HepG2 (cell line): Measurements from ENCODE around the gene NGEF. TPM values are rescaled to one million over a fixed set of nuclear protein-coding genes. Genes with fewer than 3 reads are reported as not detected.

Experiments used
- ATAC-seq: fragments of 200-7000 bp; cut with Tn5 transposase; 3 replicates; pipeline ENCODE4 v1.9.1; 2020; ENCODE audit warnings: mild to moderate bottlenecking, moderate library complexity
- BruUV-seq: library from RNA; stranded (reverse); fragments of 400-500 nt; replicated peaks from 2 replicates; lab custom pipeline; 2021; lab: Mats Ljungman, UMichigan
- CTCF ChIA-PET: fragments of 300-600 bp; formaldehyde crosslinking; extraction: SDS; loops from one replicate; lab custom pipeline; 2021; ENCODE audit warnings: low total read pairs, inconsistent platforms, low intra/inter-chr PET ratio; lab: Yijun Ruan, JAX
- POLR2A ChIA-PET: fragments of 350-600 bp; sonication (Branson Sonifier 250); formaldehyde crosslinking; loops from one replicate; lab custom pipeline; 2020; ENCODE audit warnings: antibody characterized with exemption, inconsistent platforms; lab: Yijun Ruan, JAX
- DNase-seq: peaks from one replicate; pipeline ENCODE4 v3.0.0-alpha.2; 2015; ENCODE audit warnings: low spot score
- FAIRE-seq: peaks from 3 replicates; lab custom pipeline; 2011; peaks lifted over from hg19 to GRCh38; lab: Jason Lieb, UNC
- H2AFZ ChIP-seq: one replicate; pipeline ENCODE4 v1.6.1; 2011; ENCODE audit warnings: low read length, inconsistent platforms
- H3K27ac ChIP-seq: fragments of 300-600 bp; 3 replicates; pipeline ENCODE4 v1.8.0; 2011; ENCODE audit warnings: mixed run types, mild to moderate bottlenecking, mixed read lengths, low read length, inconsistent platforms; ENCODE audit not compliant: insufficient read depth; ENCODE audit errors: extremely low read length
- H3K27me3 ChIP-seq, 2 experiments: fragments of 200-600 bp in 1 of 2; 2 replicates in 1 of 2; 3 replicates in 1 of 2; pipeline versions ENCODE4 v1.6.0 to v1.8.0; 2011; ENCODE audit warnings: low read length in 2 of 2, mild to moderate bottlenecking in 2 of 2, moderate library complexity in 2 of 2, inconsistent platforms in 1 of 2; ENCODE audit not compliant: insufficient read depth in 2 of 2, control insufficient read depth in 1 of 2
- H3K36me3 ChIP-seq, 2 experiments: fragments of 200-600 bp in 1 of 2; replicated peaks in 1 of 2; 2 replicates in 1 of 2; 3 replicates in 1 of 2; pipeline versions ENCODE4 v1.5.1 to v1.8.0; 2011; ENCODE audit warnings: low read length in 2 of 2, inconsistent platforms in 1 of 2; ENCODE audit not compliant: insufficient read depth in 2 of 2, control insufficient read depth in 1 of 2
- H3K4me1 ChIP-seq: 2 replicates; pipeline ENCODE4 v1.5.1; 2012; ENCODE audit warnings: low read length, inconsistent platforms; ENCODE audit not compliant: insufficient read depth
- H3K4me2 ChIP-seq: 2 replicates; pipeline ENCODE4 v1.6.0; 2011; ENCODE audit warnings: low read depth, low read length, inconsistent platforms
- H3K4me3 ChIP-seq, 3 experiments: fragments of 200-600 bp in 1 of 3; sonication (generic), shearing (Covaris generic) in 1 of 3; replicated peaks in 1 of 3; 2 replicates each; pipeline ENCODE4 v1.5.1; 2011 to 2016; ENCODE audit warnings: low read length in 3 of 3, inconsistent platforms in 2 of 3, low read depth in 2 of 3, mild to moderate bottlenecking in 2 of 3, control low read depth in 1 of 3, mixed read lengths in 1 of 3; ENCODE audit not compliant: insufficient read depth in 1 of 3
- H3K79me2 ChIP-seq: one replicate; pipeline ENCODE4 v1.6.1; 2011; ENCODE audit warnings: low read length, inconsistent platforms; ENCODE audit not compliant: insufficient read depth
- H3K9ac ChIP-seq: 2 replicates; pipeline ENCODE4 v1.6.0; 2011; ENCODE audit warnings: mild to moderate bottlenecking, low read depth, low read length, inconsistent platforms; ENCODE audit not compliant: insufficient read depth
- H3K9me3 ChIP-seq: 2 replicates; pipeline ENCODE4 v1.5.1; 2012; ENCODE audit warnings: mild to moderate bottlenecking, low read length
- H4K20me1 ChIP-seq: 2 replicates; pipeline ENCODE4 v1.6.0; 2011; ENCODE audit warnings: inconsistent platforms, mild to moderate bottlenecking, low read length, moderate library complexity; ENCODE audit not compliant: insufficient read depth
- DNMT1 ChIP-seq: sonication (generic); formaldehyde crosslinking; IDR thresholded peaks from 2 replicates; pipeline ENCODE4 v1.5.1; 2020; ENCODE audit warnings: mild to moderate bottlenecking, missing genetic modification reagents
- ELF1 ChIP-seq: sonication (generic); formaldehyde crosslinking; IDR thresholded peaks from 2 replicates; pipeline ENCODE4 v1.4.0; 2020; ENCODE audit warnings: missing genetic modification reagents
- NFYC ChIP-seq: IDR thresholded peaks from 2 replicates; pipeline ENCODE4 v1.6.1; 2016; ENCODE audit warnings: missing genetic modification reagents, missing compliant biosample characterization
- PAXIP1 ChIP-seq: sonication (generic); formaldehyde crosslinking; conservative IDR thresholded peaks from 2 replicates; pipeline ENCODE4 v1.4.0; 2020; ENCODE audit warnings: mild to moderate bottlenecking, missing genetic modification reagents, moderate library complexity
- ZBTB4 ChIP-seq: sonication (generic); formaldehyde crosslinking; IDR thresholded peaks from 2 replicates; pipeline ENCODE4 v1.4.0; 2020; ENCODE audit warnings: missing genetic modification reagents, mild to moderate bottlenecking, borderline replicate concordance
- ZBTB43 ChIP-seq: sonication (generic); formaldehyde crosslinking; conservative IDR thresholded peaks from 2 replicates; pipeline ENCODE4 v1.4.0; 2020; ENCODE audit warnings: missing genetic modification reagents
- ZNF12 ChIP-seq: sonication (generic); formaldehyde crosslinking; IDR thresholded peaks from 2 replicates; pipeline ENCODE4 v1.5.0; 2020; ENCODE audit warnings: missing genetic modification reagents
- ZNF709 ChIP-seq: sonication (generic); formaldehyde crosslinking; IDR thresholded peaks from 2 replicates; pipeline ENCODE4 v1.5.0; 2020; ENCODE audit warnings: mild to moderate bottlenecking, missing genetic modification reagents
- WGBS: methylation state at CpG from one replicate; pipeline ENCODE4 v1.1.6; 2017; ENCODE audit warnings: low lambda C conversion rate; 5-methylcytosine and 5-hydroxymethylcytosine counted together
- in situ Hi-C: cut with HindIII; loops from 2 replicates; pipeline ENCODE4 v1.10.0; 2017; ENCODE audit warnings: low pct_unique_long_range_greater_than_20kb; ENCODE audit not compliant: extremely low pct_ligation_motif_present
- intact Hi-C: fragments of 100-400 bp; cut with micrococcal nuclease; formaldehyde crosslinking; loops from one replicate; pipeline ENCODE4 v1.10.0; 2022; ENCODE audit not compliant: unreplicated experiment
- polyA plus RNA-seq, 8 experiments: library from polyadenylated mRNA; depleted of rRNA in 3 of 8; stranded (reverse) in 7 of 8; unstranded in 1 of 8; fragments of >200 nt; fragmentation: Illumina TruSeq in 4 of 8; extraction: Trizol in 4 of 8; gene quantifications; 2 replicates each; pipeline versions ENCODE4 v1.2.1 to v1.2.3, GENCODE V29; 2011 to 2016; ENCODE audit warnings: low read depth in 4 of 8, missing spikeins in 1 of 8, mixed read lengths in 1 of 8; ENCODE audit not compliant: insufficient read depth in 1 of 8
- total RNA-seq, 5 experiments: library from RNA; depleted of rRNA; stranded (reverse); fragments of >200 nt; fragmentation: Illumina TruSeq; extraction: Trizol; gene quantifications; 2 replicates each; pipeline ENCODE4 v1.2.3, GENCODE V29; 2016; ENCODE audit warnings: low read depth in 1 of 5

NGEF gene
- total and polyA plus RNA-seq, 2 of the 13 experiments (the other 11 are each of a cell fraction or from before 2014, with no cell fraction given), result 14.4 to 36.9 TPM

GRCh38 chr2:232835687-232836208 lies 177.3 kb downstream of the NGEF start:
- no peaks in the 10 kb centered on the region for H3K27me3 ChIP-seq
- no peak for DNase-seq
- H3K4me2 ChIP-seq, result no peak overlapping the region
- no peaks in the 10 kb centered on the region for H3K79me2 ChIP-seq
- no peak for FAIRE-seq
- ATAC-seq, result no peak
- 96% methylated on average over 14 of the region's 14 CpGs for WGBS
- in situ Hi-C loops (no loop called here), intact Hi-C loops (no loop called here)
- H3K27ac ChIP-seq, result no peak overlapping the region
- TF ChIP-seq PAXIP1 (CRISPR knock-in tag) (no peak), ZNF12 (CRISPR knock-in tag) (no peak), ELF1 (CRISPR knock-in tag) (no peak), ZNF709 (CRISPR knock-in tag) (no peak), NFYC (CRISPR knock-in tag) (no peak), ZBTB4 (CRISPR knock-in tag) (no peak), DNMT1 (CRISPR knock-in tag) (no peak), ZBTB43 (no peak)
- no peak overlapping the region for H3K9ac ChIP-seq
- H3K4me1 ChIP-seq, result peaks cover 13% of the 10 kb centered on the region
- peaks cover 56 to 90% of the 10 kb centered on the region in 2 experiments for H3K36me3 ChIP-seq
- no peaks in the 10 kb centered on the region for H4K20me1 ChIP-seq
- CTCF ChIA-PET, result no interaction called here
- H3K4me3 ChIP-seq, result no peak overlapping the region
- POLR2A ChIA-PET, result no interaction called here
- no TSS peak for BruUV-seq
- H2AFZ ChIP-seq, result no peak overlapping the region
- no peaks in the 10 kb centered on the region for H3K9me3 ChIP-seq
